Measurements from ENCODE around the gene INVS.
A peak's percentile ranks its signal among the peaks of the same experiment; 100 is the strongest.
"Not testable (repeated sequence)": the region's sequence is repeated elsewhere in the genome, so short reads cannot be mapped to it uniquely, and the experiment has no call there.

INVS gene

DNA sequence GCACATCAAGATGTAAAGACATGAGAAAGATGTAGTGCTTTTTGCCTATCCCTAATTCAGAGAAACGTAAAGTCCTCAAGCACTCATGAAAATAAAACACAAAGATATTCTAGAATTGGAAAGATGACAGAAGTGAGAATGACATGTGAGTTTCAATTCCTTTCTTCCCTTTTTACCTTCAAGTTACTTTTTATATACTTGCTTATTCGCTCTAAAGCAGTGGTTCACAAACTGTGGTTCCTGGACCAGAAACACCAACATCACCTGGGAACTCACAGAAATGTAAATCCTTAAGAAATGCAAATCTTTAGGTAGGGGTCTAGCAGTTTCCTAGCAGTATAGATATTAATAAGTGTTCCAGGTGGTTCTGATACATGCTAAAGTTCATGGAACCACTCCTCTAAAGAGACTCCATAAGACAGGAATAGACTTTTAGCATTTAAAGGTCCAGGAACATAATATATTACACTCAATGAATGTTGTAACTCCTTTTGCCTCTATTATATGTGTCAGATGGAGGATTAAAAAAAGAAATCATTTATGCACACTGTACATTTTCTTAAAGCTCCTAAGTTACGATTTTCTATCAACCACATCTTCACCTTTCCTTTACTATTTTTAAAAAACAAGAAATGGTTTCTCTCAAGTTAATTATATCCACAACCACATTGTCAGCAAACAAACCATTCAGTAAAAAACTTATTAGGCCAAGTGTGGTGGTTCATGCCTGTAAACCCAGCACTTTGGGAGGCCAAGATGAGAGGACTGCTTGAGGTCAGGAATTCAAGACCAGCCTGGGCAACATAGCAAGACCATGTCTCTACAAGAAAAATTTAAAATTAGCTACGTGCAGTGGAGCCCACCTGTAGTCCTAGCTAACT lies 40.1 kb upstream of the INVS start:
- TF ChIP-seq, protein P1, sequence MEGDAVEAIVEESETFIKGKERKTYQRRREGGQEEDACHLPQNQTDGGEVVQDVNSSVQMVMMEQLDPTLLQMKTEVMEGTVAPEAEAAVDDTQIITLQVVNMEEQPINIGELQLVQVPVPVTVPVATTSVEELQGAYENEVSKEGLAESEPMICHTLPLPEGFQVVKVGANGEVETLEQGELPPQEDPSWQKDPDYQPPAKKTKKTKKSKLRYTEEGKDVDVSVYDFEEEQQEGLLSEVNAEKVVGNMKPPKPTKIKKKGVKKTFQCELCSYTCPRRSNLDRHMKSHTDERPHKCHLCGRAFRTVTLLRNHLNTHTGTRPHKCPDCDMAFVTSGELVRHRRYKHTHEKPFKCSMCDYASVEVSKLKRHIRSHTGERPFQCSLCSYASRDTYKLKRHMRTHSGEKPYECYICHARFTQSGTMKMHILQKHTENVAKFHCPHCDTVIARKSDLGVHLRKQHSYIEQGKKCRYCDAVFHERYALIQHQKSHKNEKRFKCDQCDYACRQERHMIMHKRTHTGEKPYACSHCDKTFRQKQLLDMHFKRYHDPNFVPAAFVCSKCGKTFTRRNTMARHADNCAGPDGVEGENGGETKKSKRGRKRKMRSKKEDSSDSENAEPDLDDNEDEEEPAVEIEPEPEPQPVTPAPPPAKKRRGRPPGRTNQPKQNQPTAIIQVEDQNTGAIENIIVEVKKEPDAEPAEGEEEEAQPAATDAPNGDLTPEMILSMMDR (IDR thresholded peaks at IDR 0.05; ENCODE audit: low read length, missing control alignments) = no peak
- no peak overlapping the region for H3K4me3 ChIP-seq (replicated peaks; ENCODE audit: low read depth, low read length)
- no peak for DNase-seq (ENCODE audit: low read depth)

DNA sequence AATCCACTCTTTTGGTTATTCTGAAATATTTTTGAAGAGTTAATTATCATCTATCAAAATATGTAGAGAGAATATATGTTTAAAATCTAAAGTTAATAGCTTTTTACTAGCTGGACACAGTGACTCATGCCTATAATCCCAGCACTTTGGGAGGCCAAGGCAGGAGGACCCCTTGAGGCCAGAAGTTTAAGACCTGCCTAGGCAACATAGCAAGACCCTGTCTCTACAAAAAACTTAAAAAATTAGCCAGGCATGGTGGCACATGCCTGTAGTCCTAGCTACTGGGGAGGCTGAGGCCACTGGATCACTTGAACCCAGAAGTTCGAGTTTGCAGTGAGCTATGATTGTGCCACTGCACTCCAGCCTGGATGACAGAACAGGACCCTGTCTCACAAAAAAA lies 36.4 kb upstream of the INVS start:
- not testable (repeated sequence) for H3K4me3 ChIP-seq (replicated peaks; ENCODE audit: low read depth, low read length); DNase-seq (ENCODE audit: low read depth)

DNA sequence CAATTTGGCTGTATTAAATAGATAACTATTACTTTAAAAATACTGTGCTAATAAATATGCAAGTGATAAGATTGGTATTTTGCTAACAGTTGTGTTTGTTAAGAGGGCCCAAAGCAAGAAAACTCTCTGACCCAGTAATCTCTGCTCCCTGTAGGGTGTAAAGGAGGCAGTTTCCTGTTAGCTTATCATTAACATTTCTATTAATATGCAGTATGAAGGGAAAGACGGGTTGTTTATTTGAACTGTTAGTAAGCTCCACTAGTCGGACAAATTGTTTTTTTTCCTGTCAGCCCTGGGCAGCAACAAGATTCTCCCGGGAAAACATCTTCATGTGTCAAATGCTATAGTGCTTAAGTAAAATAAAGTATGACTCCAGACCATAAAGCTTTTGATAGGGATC lies 35.9 kb upstream of the INVS start:
- TF ChIP-seq, protein P1 (IDR thresholded peaks at IDR 0.05; ENCODE audit: low read length, missing control alignments) = no peak
- no peak for DNase-seq (ENCODE audit: low read depth)
- no peak overlapping the region for H3K4me3 ChIP-seq (replicated peaks; ENCODE audit: low read depth, low read length)

DNA sequence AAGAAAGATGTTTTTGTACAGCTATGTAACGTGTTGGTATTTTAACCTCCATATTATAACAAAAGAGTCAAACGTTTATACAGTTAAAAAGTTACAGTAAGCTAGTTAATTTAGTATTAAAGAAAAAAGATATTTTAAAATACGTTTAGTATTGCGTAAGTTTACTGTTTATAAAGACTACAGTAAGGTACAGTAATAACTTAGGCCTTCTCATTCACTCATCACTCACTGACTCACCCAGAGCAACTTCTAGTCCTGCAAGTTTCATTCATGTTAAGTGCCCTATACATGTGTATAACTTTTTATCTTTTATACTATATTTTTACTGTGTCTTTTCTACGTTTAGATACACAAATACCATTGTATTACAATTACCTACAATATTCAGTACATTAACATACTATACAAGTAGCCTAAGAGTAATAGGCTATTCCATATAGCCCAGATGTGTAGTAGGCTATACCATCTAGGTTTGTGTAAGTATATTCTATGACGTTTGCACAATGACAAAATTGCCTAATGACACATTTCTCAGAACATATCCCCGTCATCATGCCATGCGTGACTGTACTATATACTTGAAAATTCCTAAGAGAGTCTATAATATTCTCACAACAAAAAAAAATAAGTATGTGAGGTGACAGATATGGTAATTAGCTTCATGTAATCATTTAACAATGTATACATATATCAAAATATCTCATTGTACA lies 34.0 kb upstream of the INVS start:
- DNase-seq (ENCODE audit: low read depth) = peak; percentile 61
- TF ChIP-seq, protein P1 (IDR thresholded peaks at IDR 0.05; ENCODE audit: low read length, missing control alignments) = no peak
- H3K4me3 ChIP-seq (replicated peaks; ENCODE audit: low read depth, low read length) = no peak overlapping the region

DNA sequence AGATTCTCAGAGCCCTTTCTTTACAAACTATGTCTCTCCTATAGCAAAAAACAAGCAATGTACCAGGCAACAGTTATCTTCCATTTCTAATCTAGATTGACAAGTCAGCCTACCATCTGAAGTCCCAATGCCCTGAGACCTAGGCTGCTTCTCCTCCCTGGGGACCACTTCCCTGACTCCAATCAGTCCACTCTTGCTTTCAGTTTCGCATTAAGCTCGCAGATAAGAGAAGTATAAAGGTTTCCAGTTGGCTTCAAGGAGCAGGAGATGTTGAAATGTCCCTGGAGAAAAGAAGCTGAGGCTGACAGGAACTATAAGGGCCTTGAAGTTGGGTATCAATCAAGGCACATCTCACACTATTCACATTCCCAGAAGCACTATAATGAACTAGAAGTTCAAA lies 32.5 kb upstream of the INVS start:
- TF ChIP-seq, protein P1 (IDR thresholded peaks at IDR 0.05; ENCODE audit: low read length, missing control alignments) = no peak
- peak overlapping the region; percentile 6 for H3K4me3 ChIP-seq (replicated peaks; ENCODE audit: low read depth, low read length)
- peak; percentile 67 for DNase-seq (ENCODE audit: low read depth)

DNA sequence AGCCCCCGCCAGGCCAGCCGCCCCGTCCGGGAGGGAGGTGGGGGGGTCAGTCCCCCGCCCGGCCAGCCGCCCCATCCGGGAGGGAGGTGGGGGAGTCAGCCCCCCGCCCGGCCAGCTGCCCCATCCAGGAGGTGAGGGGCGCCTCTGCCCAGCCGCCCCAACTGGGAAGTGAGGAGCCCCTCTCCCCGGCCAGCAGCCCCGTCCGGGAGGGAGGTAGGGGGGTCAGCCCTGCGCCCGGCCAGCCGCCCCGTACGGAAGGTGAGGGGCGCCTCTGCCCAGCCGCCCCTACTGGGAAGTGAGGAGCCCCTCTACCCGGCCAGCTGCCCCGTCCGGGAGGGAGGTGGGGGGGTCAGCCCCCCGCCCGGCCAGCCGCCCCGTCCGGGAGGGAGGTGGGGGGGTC lies 31.1 kb upstream of the INVS start:
- not testable (repeated sequence) for H3K4me3 ChIP-seq (replicated peaks; ENCODE audit: low read depth, low read length); DNase-seq (ENCODE audit: low read depth)

DNA sequence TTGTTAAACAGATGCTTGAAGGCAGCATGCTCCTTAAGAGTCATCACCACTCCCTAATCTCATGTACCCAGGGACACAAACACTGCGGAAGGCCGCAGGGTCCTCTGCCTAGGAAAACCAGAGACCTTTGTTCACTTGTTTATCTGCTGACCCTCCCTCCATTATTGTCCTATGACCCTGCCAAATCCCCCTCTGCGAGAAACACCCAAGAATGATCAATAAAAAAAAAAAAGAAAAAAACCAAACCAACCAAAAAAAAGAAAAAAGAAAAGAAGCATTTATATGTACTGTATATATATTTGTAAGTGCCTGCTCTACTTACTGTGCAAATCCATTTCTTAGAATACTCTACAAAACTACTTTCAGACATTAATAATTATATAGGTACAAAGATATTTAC lies 30.0 kb upstream of the INVS start:
- not testable (repeated sequence) for DNase-seq (ENCODE audit: low read depth); H3K4me3 ChIP-seq (replicated peaks; ENCODE audit: low read depth, low read length)

DNA sequence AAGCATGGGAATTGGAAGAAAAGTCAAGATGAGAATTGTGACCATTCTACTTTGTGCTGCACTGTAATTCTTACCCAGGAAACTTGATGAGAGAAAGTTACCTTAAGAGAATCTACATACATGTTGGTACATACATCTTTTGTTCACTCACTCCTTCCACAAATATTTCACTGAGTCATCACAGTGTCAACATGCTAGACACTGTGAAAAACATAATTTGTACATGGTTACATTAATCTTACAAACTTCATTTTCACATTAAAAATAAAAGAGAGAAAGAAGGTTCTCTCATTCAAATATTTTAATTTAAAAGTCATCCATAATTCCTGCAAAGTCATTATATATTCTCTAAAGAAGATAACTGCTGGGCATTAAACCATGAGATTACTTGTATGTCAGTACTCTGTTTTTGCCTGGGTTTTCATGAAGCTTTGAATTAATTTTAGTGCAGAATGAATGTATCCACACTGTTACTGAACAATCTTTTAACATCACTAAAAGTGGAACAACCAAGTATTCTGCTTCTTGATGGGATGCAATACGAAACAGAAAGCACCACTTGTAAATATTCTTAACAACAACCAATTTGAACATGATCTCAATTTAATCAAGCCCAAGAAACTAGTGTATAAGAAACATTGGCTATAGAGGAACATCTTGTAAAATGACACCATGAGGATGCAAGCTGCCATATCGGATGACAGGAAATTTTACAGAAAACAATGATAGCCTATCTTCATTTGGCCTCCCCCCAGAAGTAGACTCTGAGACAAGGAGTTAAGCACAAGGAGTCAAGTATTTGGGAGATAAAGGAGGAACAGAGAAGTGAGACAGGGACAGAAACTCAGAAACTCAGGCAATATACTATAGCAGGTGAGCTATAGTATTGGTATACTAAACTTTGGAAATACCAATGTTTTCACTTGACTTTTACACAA lies 28.7 kb upstream of the INVS start:
- DNase-seq (ENCODE audit: low read depth) = no peak
- H3K4me3 ChIP-seq (replicated peaks; ENCODE audit: low read depth, low read length) = no peak overlapping the region
- TF ChIP-seq, protein P1 (IDR thresholded peaks at IDR 0.05; ENCODE audit: low read length, missing control alignments) = no peak

All from fibroblast of pulmonary artery (primary cell).